CD14-positive monocyte (primary cell): ENCODE results near the gene TMX1. TPM values are rescaled to one million over a fixed set of nuclear protein-coding genes. Genes with fewer than 3 reads are reported as not detected.

Experiments used
- DNase-seq, 3 donors: peaks; one replicate each; pipeline ENCODE4 v3.0.0-alpha.2; 2011 to 2022
- H2AFZ ChIP-seq: 2 replicates; pipeline ENCODE4 v1.6.0; 2012; ENCODE audit warnings: mild to moderate bottlenecking, low read depth, low read length, inconsistent platforms; ENCODE audit not compliant: insufficient read depth, poor library complexity, severe bottlenecking
- H3K27ac ChIP-seq, 2 donors: 1 replicate in 1 of 2; 2 replicates in 1 of 2; pipeline ENCODE4 v1.5.1; 2012 to 2013; ENCODE audit warnings: low read length in 2 of 2, control low read depth in 1 of 2, inconsistent platforms in 1 of 2, low read depth in 1 of 2, mild to moderate bottlenecking in 1 of 2
- H3K27me3 ChIP-seq, 2 donors: one replicate each; pipeline versions ENCODE4 v1.6.0 to v1.6.1; 2011 to 2013; ENCODE audit warnings: low read length in 2 of 2; ENCODE audit not compliant: control insufficient read depth in 2 of 2, insufficient read depth in 2 of 2
- H3K36me3 ChIP-seq, 2 donors: replicated peaks in 1 of 2; 1 replicate in 1 of 2; 2 replicates in 1 of 2; pipeline versions ENCODE4 v1.5.1 to v1.6.1; 2012 to 2013; ENCODE audit warnings: low read length in 2 of 2, control low read depth in 1 of 2, inconsistent platforms in 1 of 2, mild to moderate bottlenecking in 1 of 2; ENCODE audit not compliant: insufficient read depth in 2 of 2, control insufficient read depth in 1 of 2
- H3K4me1 ChIP-seq, 2 donors: 1 replicate in 1 of 2; 2 replicates in 1 of 2; pipeline versions ENCODE4 v1.5.1 to v1.6.1; 2012 to 2013; ENCODE audit warnings: low read length in 2 of 2, control low read depth in 1 of 2, inconsistent platforms in 1 of 2, mild to moderate bottlenecking in 1 of 2, moderate library complexity in 1 of 2; ENCODE audit not compliant: insufficient read depth in 2 of 2, control insufficient read depth in 1 of 2
- H3K4me2 ChIP-seq: replicated peaks from 2 replicates; pipeline ENCODE3; 2012; ENCODE audit warnings: low read length, moderate library complexity, mild to moderate bottlenecking; ENCODE audit not compliant: poor library complexity, severe bottlenecking; ENCODE audit errors: extremely low read depth
- H3K4me3 ChIP-seq, 3 experiments: fragments of 200-600 bp in 1 of 3; sonication (generic) in 1 of 3; replicated peaks in 1 of 3; 1 replicate in 2 of 3; 2 replicates in 1 of 3; pipeline ENCODE4 v1.5.1; 2011 to 2013; ENCODE audit warnings: low read length in 3 of 3, mild to moderate bottlenecking in 3 of 3, control low read depth in 2 of 3, low read depth in 2 of 3, inconsistent platforms in 1 of 3, moderate library complexity in 1 of 3
- H3K79me2 ChIP-seq: 2 replicates; pipeline ENCODE4 v1.6.0; 2012; ENCODE audit warnings: mild to moderate bottlenecking, control low read depth, inconsistent platforms, low read length, moderate library complexity; ENCODE audit not compliant: insufficient read depth
- H3K9ac ChIP-seq: 2 replicates; pipeline ENCODE4 v1.6.0; 2017; ENCODE audit warnings: low read length, mild to moderate bottlenecking; ENCODE audit not compliant: insufficient read depth, poor library complexity, severe bottlenecking
- H3K9me3 ChIP-seq, 2 donors: replicated peaks in 1 of 2; 1 replicate in 1 of 2; 2 replicates in 1 of 2; pipeline versions ENCODE4 v1.5.1 to v1.6.1; 2012 to 2013; ENCODE audit warnings: low read length in 2 of 2, control low read depth in 1 of 2; ENCODE audit not compliant: control insufficient read depth in 1 of 2, insufficient read depth in 1 of 2
- H4K20me1 ChIP-seq: 2 replicates; pipeline ENCODE4 v1.6.0; 2012; ENCODE audit warnings: mild to moderate bottlenecking, low read length, control low read depth, moderate library complexity; ENCODE audit not compliant: insufficient read depth
- H3K27ac Mint-ChIP-seq, 7 donors: one replicate each; pipeline ENCODE4 v1.8.0; 2020; ENCODE audit warnings: mild to moderate bottlenecking in 7 of 7, mixed read lengths in 7 of 7, moderate library complexity in 6 of 7, inconsistent platforms in 2 of 7
- H3K27me3 Mint-ChIP-seq, 3 donors: one replicate each; pipeline ENCODE4 v1.8.0; 2021 to 2022; ENCODE audit warnings: low read depth in 3 of 3, mild to moderate bottlenecking in 3 of 3, mixed read lengths in 3 of 3, moderate library complexity in 3 of 3, inconsistent platforms in 1 of 3
- H3K36me3 Mint-ChIP-seq, 2 donors: one replicate each; pipeline ENCODE4 v1.8.0; 2020; ENCODE audit warnings: mixed read lengths in 2 of 2, inconsistent platforms in 1 of 2, mild to moderate bottlenecking in 1 of 2
- H3K4me1 Mint-ChIP-seq: one replicate; pipeline ENCODE4 v1.8.0; 2020; ENCODE audit warnings: mild to moderate bottlenecking, mixed read lengths
- H3K4me3 Mint-ChIP-seq, 2 donors: one replicate each; pipeline ENCODE4 v1.8.0; 2020; ENCODE audit warnings: mild to moderate bottlenecking in 2 of 2, mixed read lengths in 2 of 2, moderate library complexity in 1 of 2
- H3K9me3 Mint-ChIP-seq, 7 donors: one replicate each; pipeline ENCODE4 v1.8.0; 2020 to 2022; ENCODE audit warnings: mixed read lengths in 7 of 7, mild to moderate bottlenecking in 6 of 7, moderate library complexity in 6 of 7, inconsistent platforms in 2 of 7
- CTCF ChIP-seq: fragments of 200-600 bp; IDR thresholded peaks from one replicate; pipeline ENCODE4 v1.8.0; 2022; ENCODE audit warnings: antibody characterized with exemption, mild to moderate bottlenecking
- WGBS: methylation state at CpG from one replicate; pipeline ENCODE4 v1.1.5; 2013; ENCODE audit warnings: missing lambda C conversion rate; ENCODE audit not compliant: insufficient coverage; 5-methylcytosine and 5-hydroxymethylcytosine counted together
- intact Hi-C, 2 donors: fragments of 100-400 bp; cut with micrococcal nuclease; formaldehyde crosslinking; loops; one replicate each; pipeline versions ENCODE4 v1.15.0 to v1.15.1; 2023
- polyA plus RNA-seq, 3 donors: library from polyadenylated mRNA; depleted of rRNA in 1 of 3; unstranded in 2 of 3; stranded (reverse) in 1 of 3; fragments of 300-500 nt in 2 of 3; fragments of >200 nt in 1 of 3; fragmentation: Illumina TruSeq in 2 of 3; gene quantifications; 1 replicate in 2 of 3; 2 replicates in 1 of 3; pipeline ENCODE4 v1.2.3, GENCODE V29; 2012 to 2021

Gene TMX1
- polyA plus RNA-seq, 3 donors, result 9.7 to 76.8 (median 62.6) TPM

DNA sequence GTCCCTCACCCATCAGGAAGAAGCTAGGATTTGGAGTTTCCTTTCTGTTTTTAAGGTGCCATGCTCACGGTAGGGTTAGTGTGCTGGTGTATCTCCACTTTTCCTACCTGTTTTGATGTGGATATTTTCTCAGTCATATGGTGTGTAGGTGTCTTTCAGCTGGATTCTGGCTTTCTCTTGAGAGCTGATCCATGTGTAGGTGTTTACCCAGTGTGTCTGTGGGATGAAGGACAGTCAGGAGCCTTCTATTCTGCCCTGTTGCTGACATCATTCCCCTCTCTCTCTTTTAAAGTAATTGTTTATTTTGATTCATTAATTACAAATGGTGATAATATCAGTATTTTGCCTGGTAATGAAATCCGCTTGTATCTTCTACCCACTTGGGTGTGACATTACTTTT, 22.8 kb downstream of the TMX1 start:
- peaks cover 9 to 45% of the 10 kb centered on the region in 2 donors for H3K36me3 ChIP-seq
- no peaks in the 10 kb centered on the region for H3K4me1 ChIP-seq
- H3K4me2 ChIP-seq, result no peak overlapping the region
- no peak overlapping the region for H3K9ac ChIP-seq
- no peaks in the 10 kb centered on the region for H4K20me1 ChIP-seq
- peaks cover 0 to 4% of the 10 kb centered on the region in 2 donors for H3K9me3 ChIP-seq
- Mint-ChIP-seq H3K27ac (no peak overlapping the region), H3K27me3 (no peaks in the 10 kb centered on the region), H3K36me3 (peaks cover 28 to 59% of the 10 kb centered on the region in 2 donors), H3K4me1 (no peaks in the 10 kb centered on the region), H3K4me3 (no peak overlapping the region), H3K9me3 (peaks cover 0 to 5% (median 4%) of the 10 kb centered on the region in 7 donors)
- TF ChIP-seq CTCF, result no peak
- no peak for DNase-seq
- no peak overlapping the region for H3K27ac ChIP-seq
- H3K27me3 ChIP-seq, result no peaks in the 10 kb centered on the region
- WGBS, result no CpG with 5 or more reads among the region's 2 CpGs
- no peak overlapping the region for H2AFZ ChIP-seq
- H3K79me2 ChIP-seq, result no peaks in the 10 kb centered on the region
- no peak overlapping the region for H3K4me3 ChIP-seq
- intact Hi-C loops, result no loop called here

- no peak overlapping the region for H3K4me3 Mint-ChIP-seq
- Histone ChIP-seq H3K4me3 (no peak overlapping the region), H3K36me3 (peaks cover 0 to under 1% of the 10 kb centered on the region in 2 donors), H3K27ac (no peak overlapping the region), H2AFZ (no peak overlapping the region), H3K9me3 (no peaks in the 10 kb centered on the region), H3K9ac (no peak overlapping the region), H3K27me3 (no peaks in the 10 kb centered on the region), H4K20me1 (no peaks in the 10 kb centered on the region), H3K4me2 (no peak overlapping the region), H3K4me1 (no peaks in the 10 kb centered on the region), H3K79me2 (no peaks in the 10 kb centered on the region)
- peaks cover 0 to 1% (median 0%) of the 10 kb centered on the region in 3 donors for H3K27me3 Mint-ChIP-seq
- peaks cover 9 to 24% of the 10 kb centered on the region in 2 donors for H3K36me3 Mint-ChIP-seq
- H3K27ac Mint-ChIP-seq, result no peak overlapping the region
- WGBS, result no CpG with 5 or more reads among the region's 1 CpG
- no peaks in the 10 kb centered on the region for H3K9me3 Mint-ChIP-seq
- no peak for DNase-seq
- no peak for TF ChIP-seq CTCF
- intact Hi-C loops, result no loop called here
- H3K4me1 Mint-ChIP-seq, result no peaks in the 10 kb centered on the region
Observed at GRCh38 chr14:51269634-51270033, 29.6 kb downstream of the TMX1 start.
